ENCODE data around the gene CNIH3.

Gene CNIH3

DNA sequence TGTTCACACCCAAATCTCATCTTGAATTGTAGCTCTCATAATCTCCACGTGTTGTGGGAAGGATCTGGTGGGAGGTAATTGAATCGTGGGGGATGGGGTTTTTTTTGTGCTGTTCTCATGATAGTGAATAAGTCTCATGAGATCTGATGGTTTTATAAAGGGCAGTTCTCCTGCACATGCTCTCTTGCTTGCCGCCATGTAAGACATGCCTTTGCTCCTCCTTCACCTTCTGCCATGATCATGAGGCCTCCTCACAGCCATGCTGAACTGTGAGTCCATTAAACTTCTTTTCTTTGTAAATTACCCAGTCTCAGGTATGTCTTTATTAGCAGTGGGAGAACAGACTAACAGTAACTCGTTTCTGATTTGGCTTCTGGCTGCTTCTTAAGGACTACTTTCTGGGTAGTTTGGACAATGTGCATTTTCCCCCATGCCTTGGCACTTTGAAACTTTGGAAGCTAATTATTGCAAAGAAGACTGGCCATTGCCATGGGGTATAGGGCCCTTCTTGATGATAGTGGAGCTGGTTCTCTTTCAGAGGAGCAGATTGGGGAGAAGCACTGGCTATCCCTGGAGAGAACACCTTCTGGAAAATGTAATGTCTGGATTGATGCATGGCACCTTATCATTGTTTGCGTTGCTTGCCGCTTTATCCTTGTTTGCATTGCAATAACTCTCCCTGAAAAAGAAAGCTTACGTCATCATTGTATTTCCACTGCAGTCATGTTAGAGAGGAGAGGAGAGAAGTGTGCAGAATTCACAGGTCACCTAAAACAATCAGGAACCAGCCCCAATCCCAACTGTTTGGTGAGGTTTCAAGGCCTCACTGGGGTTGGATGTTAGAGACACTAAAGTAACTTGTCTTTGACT lies 5.9 kb downstream of the CNIH3 start:
- in situ Hi-C loops (cut with HindIII; ENCODE audit: low sequenced_read_pairs), result loop anchor here (25.0 kb wide), 1 partner anchor 110 kb away; no protein-coding TSS in a partner anchor

DNA sequence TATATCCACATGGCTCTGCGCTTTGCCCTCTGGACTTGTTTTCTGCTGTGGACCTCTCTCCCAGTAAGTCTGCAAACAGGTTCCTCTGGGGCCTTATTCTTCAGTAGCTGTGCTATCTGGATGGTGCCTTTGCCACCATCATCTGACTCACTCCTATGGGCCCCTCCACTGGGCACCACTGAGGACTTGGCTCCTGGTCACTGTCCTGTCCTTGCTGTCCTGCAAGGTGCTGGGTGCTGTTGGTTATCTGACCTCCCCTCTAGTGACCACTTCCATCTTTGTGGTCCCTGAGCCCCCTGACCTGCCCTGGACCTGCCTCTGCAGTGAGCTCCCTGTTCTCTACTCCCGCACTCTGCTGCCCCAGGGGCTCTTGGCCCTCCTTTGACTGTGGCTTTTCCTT lies 6.7 kb downstream of the CNIH3 start:
- in situ Hi-C loops (cut with HindIII; ENCODE audit: low sequenced_read_pairs), result loop anchor here (25.0 kb wide), 1 partner anchor 111 kb away; no protein-coding TSS in a partner anchor
- TF ChIP-seq, protein P1, sequence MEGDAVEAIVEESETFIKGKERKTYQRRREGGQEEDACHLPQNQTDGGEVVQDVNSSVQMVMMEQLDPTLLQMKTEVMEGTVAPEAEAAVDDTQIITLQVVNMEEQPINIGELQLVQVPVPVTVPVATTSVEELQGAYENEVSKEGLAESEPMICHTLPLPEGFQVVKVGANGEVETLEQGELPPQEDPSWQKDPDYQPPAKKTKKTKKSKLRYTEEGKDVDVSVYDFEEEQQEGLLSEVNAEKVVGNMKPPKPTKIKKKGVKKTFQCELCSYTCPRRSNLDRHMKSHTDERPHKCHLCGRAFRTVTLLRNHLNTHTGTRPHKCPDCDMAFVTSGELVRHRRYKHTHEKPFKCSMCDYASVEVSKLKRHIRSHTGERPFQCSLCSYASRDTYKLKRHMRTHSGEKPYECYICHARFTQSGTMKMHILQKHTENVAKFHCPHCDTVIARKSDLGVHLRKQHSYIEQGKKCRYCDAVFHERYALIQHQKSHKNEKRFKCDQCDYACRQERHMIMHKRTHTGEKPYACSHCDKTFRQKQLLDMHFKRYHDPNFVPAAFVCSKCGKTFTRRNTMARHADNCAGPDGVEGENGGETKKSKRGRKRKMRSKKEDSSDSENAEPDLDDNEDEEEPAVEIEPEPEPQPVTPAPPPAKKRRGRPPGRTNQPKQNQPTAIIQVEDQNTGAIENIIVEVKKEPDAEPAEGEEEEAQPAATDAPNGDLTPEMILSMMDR (IDR thresholded peaks at IDR 0.05; ENCODE audit: low read depth, low read length), result no peak
- no peak overlapping the region for H3K4me3 ChIP-seq (ENCODE audit: low read depth, low read length)
- DNase-seq (ENCODE audit: low read depth, low spot score), result no peak

More for the DNA sequence above, 5.9 kb downstream of the CNIH3 start:
- TF ChIP-seq, protein P1 (IDR thresholded peaks at IDR 0.05; ENCODE audit: low read depth, low read length), result no peak
- no peak overlapping the region for H3K4me3 ChIP-seq (ENCODE audit: low read depth, low read length)
- no peak for DNase-seq (ENCODE audit: low read depth, low spot score)

DNA sequence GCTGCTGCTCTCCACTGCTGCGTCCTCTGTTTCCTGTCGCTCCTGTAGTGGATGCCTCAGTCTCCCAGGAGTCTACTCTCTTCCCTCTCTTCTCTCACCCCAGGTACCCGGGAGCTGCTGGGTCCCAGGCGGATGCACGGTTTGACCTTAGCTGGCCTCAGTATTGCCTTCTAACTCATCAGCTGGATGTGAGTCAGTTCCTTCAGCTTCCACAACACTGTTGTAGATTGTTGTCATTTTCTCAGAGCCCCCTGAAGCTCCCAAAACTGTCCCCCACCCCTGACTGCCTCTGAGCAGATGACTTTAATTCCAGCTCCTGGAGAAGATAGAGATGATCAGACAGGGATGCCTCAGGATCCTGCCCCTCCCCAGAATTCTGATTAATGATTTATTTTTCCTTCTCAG lies 7.2 kb downstream of the CNIH3 start:
- no peak overlapping the region for H3K4me3 ChIP-seq (ENCODE audit: low read depth, low read length)
- peak; percentile 79 for DNase-seq (ENCODE audit: low read depth, low spot score)
- TF ChIP-seq, protein P1 (IDR thresholded peaks at IDR 0.05; ENCODE audit: low read depth, low read length), result no peak
- in situ Hi-C loops (cut with HindIII; ENCODE audit: low sequenced_read_pairs), result loop anchor here (25.0 kb wide), 1 partner anchor 111 kb away; no protein-coding TSS in a partner anchor

DNA sequence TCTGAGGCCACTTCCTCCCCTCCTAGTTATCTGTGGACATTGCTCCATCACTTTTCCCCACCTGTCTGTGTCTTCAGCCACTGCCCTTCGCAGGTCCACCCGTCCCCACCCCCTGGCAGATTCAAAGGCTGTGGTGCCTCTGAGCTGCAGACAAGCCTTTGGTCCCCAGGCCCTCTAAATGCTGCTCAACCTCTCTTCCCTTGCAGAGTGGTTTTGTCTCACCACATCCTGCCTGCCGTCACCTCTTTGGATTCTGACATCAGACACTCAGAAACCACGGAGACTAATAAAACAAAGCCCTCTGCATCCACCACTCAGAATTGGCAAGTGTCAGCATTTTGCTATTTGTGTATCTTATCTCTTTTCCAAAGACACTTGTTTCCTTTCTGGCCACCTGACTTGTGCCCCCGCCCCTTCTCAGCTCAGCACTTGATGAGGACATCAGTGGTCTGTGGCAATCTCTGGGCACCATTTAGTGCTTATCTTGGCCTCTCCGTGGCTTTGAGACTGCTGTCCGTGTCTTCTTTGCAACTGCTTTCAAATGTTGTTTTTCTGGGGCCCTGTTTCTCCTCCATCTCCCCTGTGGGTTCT lies 7.7 kb downstream of the CNIH3 start:
- TF ChIP-seq, protein P1 (IDR thresholded peaks at IDR 0.05; ENCODE audit: low read depth, low read length), result no peak
- in situ Hi-C loops (cut with HindIII; ENCODE audit: low sequenced_read_pairs), result loop anchor here (25.0 kb wide), 1 partner anchor 112 kb away; no protein-coding TSS in a partner anchor
- DNase-seq (ENCODE audit: low read depth, low spot score), result peak; percentile 96
- H3K4me3 ChIP-seq (ENCODE audit: low read depth, low read length), result no peak overlapping the region

DNA sequence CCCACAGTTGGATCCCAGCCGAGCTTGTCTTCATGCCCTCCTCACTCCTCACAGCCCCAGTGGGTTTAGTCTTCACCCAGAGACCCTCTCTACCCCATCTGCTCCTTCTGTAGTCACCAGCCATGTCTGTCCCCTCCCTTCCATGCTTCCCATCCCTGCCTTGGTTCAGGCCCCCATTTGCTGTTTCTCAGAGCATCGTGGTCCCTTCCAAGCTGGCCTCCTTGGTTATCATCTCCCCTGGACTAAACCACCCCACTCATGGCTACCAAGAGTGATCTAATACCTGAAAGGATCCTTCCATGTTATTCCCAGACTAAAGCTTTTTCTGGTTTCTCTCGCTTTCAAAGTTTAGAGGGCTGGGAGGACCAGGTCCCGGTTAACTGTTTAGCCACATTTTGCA lies 8.3 kb downstream of the CNIH3 start:
- no peak overlapping the region for H3K4me3 ChIP-seq (ENCODE audit: low read depth, low read length)
- in situ Hi-C loops (cut with HindIII; ENCODE audit: low sequenced_read_pairs), result loop anchor here (25.0 kb wide), 1 partner anchor 112 kb away; no protein-coding TSS in a partner anchor
- no peak for DNase-seq (ENCODE audit: low read depth, low spot score)
- TF ChIP-seq, protein P1 (IDR thresholded peaks at IDR 0.05; ENCODE audit: low read depth, low read length), result no peak

DNA sequence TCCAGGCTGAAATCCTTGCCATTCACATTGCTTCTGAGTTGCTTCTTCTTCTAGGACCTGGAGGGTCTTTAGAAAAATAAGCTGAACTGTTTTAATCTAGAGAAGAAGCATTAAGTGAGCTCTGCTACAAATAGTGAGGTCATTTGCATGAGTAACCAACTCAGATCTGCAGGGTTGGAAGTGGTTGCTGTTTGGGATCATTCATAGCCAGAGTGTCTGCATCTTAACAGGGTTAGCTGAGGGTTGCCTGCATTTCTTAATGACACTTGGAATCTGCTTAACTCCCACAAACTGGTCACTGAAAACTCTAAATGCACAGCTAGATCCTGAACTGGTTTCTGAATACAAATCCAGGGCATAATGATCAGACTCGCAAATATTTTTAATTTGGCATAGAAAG lies 9.9 kb downstream of the CNIH3 start:
- in situ Hi-C loops (cut with HindIII; ENCODE audit: low sequenced_read_pairs), result no loop called here
- H3K4me3 ChIP-seq (ENCODE audit: low read depth, low read length), result no peak overlapping the region
- TF ChIP-seq, protein P1 (IDR thresholded peaks at IDR 0.05; ENCODE audit: low read depth, low read length), result no peak
- peak; percentile 84 for DNase-seq (ENCODE audit: low read depth, low spot score)

Data from astrocyte of the spinal cord (primary cell).